ENCODE data around the gene SLC24A3. TPM values are rescaled to one million over a fixed set of nuclear protein-coding genes. Genes with fewer than 3 reads are reported as not detected.

SLC24A3 gene
- total RNA-seq, 1 donor from 2014 or later, result 7.1 TPM

GRCh38 chr20:19594896-19595295 lies 382.5 kb downstream of the SLC24A3 start:
- DNase-seq, result no peak

DNA sequence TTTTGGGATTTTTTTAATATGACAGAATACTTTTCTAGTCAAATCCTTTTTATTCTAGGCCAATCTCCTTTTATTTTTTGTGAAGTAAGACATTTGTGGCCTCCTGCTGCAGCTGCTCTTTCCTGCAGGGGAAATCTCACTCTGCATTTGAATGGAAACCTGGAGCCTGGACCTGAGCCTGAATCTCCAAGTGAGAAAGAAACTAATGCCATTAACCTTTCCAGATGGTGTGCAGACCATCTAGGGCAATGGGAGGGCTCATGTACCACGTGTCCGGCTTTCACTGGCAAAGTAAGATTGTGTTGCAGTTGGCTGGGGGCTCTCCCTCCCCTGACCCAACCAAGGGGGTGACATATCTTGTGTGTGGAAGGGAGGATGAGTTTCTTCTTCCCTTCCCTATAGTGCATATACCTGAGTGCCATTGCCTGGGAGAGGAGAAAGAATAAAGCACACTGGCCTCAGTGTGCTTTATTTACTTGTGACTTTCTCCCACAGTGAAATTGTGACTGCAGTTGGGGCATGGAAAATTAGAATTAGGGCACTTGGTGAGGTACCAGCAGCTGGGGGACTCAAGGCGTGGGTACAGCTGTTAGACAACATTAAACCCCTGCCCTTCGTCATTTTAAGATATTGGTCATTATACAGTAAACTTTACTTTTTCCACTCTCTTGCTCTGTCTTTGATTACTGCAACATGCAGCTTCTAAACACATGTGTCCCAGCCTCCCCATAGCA lies 385.8 kb downstream of the SLC24A3 start:
- DNase-seq, result no peak

GRCh38 chr20:19599200-19599599 lies 386.8 kb downstream of the SLC24A3 start:
- DNase-seq, result no peak

GRCh38 chr20:19600042-19600441 lies 387.6 kb downstream of the SLC24A3 start:
- no peak for DNase-seq

GRCh38 chr20:19601126-19601810 lies 388.8 kb downstream of the SLC24A3 start:
- no peak for DNase-seq

GRCh38 chr20:19602675-19603375 lies 390.4 kb downstream of the SLC24A3 start:
- no peak for DNase-seq

DNA sequence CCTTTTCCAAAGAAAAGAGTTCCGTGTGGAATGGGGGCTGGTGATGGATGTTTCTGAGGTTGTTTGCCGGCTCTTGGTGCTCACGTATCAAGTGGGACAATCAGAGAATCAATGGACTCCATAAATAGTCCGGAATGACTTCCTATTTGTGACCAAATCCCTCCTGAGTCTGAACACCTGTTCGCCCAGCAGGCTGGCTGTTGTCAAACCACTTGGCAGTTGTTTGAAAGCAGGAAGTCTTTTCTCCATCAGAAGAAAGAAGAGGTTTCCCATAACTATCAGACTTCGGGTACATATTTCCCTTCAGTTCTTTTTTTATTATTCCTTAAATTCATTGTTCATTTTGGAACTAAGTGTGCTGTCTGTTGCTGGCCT lies 390.9 kb downstream of the SLC24A3 start:
- DNase-seq, result no peak

DNA sequence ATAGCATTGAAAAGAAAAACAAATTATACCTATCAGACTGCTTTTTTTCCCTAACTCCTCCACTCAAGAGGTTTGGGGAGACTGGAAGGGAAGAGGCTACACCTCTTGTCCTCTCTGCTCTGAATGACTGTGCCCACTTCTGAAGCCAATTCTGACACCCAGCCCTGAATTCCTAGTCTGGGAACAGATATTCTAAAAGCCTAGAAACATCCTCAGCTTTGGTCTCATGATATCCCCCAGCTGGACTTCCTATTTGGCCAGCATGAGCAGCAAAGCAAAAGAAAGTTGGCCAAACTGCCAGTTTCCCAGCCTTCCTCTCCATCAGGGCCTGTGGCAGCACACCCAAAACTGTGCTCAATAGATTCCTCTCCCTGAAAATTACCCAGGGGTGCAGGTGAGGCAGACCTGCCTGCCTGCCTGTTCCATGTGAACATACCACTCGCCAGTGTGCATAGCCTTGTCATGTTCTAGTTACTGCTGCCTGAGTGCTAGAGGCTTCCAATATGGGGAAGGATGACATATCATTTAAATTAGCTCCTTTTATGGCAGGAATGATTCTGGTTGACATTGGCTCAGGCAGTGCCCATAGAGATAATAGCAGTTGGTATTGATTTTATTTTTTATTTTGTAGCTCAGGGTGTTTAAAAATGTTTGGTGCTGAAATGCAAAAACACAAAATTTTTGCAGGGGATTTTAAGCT lies 393.5 kb downstream of the SLC24A3 start:
- DNase-seq, result no peak

GRCh38 chr20:19609642-19610223 lies 397.3 kb downstream of the SLC24A3 start:
- DNase-seq, result no peak

DNA sequence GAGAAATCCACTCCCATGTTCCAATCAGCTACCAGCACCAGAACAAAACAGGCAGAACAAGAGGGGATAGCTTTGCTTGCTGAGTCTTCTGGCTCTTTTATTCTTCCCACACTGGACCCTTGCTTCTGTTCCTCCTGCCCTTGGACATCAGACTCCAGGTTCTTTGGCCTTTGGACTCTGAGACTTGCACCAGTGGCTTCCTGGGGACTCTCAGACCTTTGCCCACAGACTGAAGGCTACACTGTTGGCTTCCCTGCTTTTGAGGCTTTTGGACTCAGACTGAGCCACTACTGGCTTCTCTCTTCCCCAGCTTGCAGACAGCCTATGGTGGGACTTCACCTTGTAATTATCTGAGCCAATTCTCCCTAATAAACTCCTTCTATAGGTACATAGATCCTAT lies 403.2 kb downstream of the SLC24A3 start:
- DNase-seq, result no peak

DNA sequence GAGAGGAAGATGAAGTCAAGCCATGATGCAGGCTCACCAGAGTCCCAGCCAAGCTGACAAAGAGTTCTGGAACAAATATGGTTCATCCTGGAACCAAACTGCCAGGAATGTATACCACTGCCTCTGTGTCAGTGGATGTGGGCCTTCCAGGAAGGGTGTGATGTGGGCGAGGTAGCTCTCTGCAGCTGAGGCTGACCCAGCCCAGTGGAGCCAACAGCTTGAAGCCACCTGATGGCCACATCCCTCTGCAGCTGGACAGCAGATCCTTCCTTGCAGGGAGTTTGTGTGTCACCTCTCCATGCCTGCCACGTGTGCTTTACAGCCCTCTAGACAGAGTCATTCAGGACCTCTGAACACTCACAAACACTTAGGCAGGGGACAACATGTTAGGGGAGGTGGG lies 403.6 kb downstream of the SLC24A3 start:
- DNase-seq, result no peak

- DNase-seq, result no peak
Observed at GRCh38 chr20:19616620-19617019, 404.2 kb downstream of the SLC24A3 start.

- no peak for DNase-seq
Observed at GRCh38 chr20:19617256-19617655, 404.8 kb downstream of the SLC24A3 start.

- no peak for DNase-seq
Observed at GRCh38 chr20:19618711-19619110, 406.3 kb downstream of the SLC24A3 start.

- DNase-seq, result no peak
Observed at GRCh38 chr20:19619904-19620430, 407.5 kb downstream of the SLC24A3 start.

DNA sequence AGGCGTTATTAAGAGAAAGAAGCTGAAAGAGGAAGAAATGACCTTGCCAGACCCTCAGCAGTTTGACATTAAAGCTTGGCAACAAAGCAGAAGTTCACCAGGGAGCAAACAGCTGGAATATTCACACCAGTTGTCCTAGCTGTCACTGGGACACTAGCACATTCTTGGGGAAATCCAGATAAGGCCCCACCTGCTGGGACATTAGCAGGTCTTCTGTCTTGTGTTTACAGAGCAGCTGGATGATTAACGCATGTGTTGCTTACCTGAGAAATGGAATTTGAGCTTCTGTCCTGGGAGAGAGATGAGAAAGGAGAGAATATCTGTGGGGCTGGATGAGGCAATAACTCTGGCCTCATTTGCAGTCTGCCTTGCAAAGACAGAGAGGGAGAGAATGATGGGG lies 408.0 kb downstream of the SLC24A3 start:
- no peak for DNase-seq

DNA sequence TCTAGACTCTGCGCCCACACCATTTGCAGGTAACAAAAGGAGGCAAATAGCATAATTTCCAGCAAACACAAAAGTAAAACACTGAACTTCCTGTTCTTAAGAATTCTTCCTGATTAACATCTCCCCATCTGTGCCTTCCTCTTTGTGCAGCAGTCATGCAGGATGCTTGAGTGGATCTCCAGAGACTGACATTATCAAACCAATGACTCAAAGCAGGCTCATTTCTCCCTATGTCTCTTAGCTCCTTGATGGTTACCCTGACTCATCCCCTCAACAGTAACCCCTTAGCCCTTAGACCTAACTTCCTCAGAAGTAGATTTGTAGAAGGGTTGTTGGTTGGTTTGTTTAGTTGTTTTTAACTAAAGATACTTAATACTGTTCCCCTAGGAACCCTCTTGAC lies 408.6 kb downstream of the SLC24A3 start:
- DNase-seq, result no peak

- no peak for DNase-seq
Observed at GRCh38 chr20:19624221-19624965, 412.0 kb downstream of the SLC24A3 start.

GRCh38 chr20:19625426-19625825 lies 413.0 kb downstream of the SLC24A3 start:
- no peak for DNase-seq

DNA sequence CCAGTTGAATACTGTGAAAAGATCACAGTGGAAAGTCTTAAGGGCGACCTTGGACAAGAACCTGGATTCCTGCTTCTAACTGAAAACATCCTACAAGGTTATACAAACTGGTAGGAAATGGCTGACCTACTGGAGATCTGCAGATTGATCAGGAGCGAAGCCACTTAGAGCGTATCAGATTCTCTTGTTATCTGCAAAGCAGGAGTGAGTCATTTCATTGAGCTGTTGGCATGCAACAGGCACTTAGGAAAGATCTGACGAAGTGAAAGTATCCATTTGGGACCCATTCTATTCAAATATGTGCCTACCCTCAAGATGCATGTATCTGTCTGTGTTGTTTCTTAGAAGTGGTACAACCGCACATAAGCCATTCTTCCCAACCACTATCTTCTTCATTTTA lies 414.5 kb downstream of the SLC24A3 start:
- DNase-seq, result no peak

DNA sequence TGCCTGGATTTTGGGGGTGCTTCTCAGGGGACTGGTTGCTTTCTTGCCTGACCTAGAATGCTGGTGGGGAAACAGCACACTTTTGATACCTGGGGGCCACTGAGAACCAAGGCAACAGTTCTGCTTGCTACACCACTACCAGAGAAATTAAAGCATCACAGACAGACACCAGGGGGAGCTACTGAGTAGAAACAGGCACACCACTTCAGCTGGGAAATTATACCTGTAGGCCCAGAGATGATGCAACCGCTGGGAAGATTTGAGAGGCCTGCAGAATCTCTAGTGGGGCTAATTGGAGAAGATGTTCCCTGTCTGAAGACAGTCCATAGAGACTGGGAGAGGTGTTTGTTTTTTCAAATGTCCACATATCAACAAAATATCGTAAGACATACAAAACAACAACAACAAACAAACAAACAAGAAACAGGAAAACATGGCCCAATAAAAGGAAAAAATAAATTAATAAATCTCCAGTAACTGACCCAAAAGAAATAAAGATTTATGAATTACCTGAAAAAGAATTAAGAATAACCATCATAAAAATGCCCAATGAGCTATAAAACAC lies 416.2 kb downstream of the SLC24A3 start:
- no peak for DNase-seq
